HG03469 (cell line): ENCODE results near the gene TTC22.

Experiments
- ATAC-seq: cut with Tn5 transposase; IDR thresholded peaks from one replicate; pipeline ENCODE4 v1.9.1; 2021; ENCODE audit warnings: mild to moderate bottlenecking, moderate library complexity, moderate number of reproducible peaks; ENCODE audit not compliant: unreplicated experiment

Gene TTC22

GRCh38 chr1:54834007-54834541 is 33.0 kb upstream of the TTC22 start:
- no peak for ATAC-seq

GRCh38 chr1:54833121-54833520 is 32.0 kb upstream of the TTC22 start:
- ATAC-seq: no peak

- no peak for ATAC-seq
Observed at GRCh38 chr1:54826226-54826816, 25.2 kb upstream of the TTC22 start.

GRCh38 chr1:54825696-54826095 is 24.6 kb upstream of the TTC22 start:
- ATAC-seq: no peak

DNA sequence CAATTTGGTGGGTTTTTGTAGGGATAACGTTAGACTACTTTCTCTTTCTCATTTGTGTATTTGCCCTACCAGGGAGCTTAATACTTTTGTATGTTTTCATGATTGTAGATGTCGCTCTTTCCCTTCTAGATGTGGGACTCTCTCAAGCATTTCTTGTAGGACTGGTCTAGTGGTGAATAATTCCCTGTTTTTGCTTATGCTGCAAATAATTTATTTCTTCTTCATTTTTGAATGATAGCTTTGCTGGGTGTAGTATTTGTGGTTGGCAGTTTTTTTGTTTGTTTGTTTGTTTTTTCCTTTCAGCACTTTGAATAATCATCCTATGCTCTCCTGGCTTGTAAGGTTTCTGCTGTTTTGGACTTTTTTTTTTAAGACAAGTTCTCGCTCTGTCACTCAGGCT is 22.5 kb upstream of the TTC22 start:
- ATAC-seq: no peak

DNA sequence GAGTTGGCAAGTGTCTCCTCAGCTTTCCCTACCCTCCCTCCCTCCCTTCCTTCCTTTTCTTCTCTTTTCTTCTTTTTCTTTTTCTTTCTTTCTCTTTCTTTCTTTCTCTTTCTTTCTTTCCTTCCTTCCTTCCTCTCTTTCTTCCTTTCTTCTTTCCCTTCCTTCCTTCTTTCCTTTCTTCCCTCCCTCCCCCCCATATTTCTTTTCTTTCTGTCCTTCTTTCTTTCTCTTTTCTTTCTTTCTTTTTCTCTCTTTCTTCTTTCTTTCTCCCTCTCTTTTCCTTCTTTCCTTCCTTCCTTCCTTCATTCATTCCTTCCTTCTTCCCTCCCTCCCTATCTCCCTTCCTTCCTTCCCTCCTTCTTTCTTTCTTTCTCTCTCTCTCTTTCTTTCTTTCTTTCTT is 18.6 kb upstream of the TTC22 start:
- no peak for ATAC-seq

GRCh38 chr1:54819195-54819536 is 18.0 kb upstream of the TTC22 start:
- no peak for ATAC-seq

- no peak for ATAC-seq
Observed at GRCh38 chr1:54818461-54819194, 17.5 kb upstream of the TTC22 start.

DNA sequence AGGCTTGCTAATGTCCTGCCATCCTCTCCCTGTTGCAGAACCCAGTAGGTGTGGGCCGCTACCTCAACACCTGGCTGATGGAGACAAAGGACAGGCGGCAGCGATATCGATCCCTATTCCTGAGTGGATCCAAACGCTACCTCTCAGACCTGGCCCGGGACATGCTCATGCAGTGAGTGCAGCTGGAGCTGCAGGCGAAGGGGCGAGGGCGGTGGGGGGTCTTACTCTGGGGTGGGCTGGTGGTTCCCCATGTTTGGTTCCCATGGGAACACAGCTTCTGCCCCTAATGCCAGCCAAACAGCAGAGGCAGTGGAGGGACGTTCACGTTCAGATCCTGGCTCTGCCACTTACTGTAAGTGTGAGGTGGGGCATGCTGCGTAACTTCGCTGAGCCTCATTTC is 15.8 kb upstream of the TTC22 start:
- no peak for ATAC-seq

DNA sequence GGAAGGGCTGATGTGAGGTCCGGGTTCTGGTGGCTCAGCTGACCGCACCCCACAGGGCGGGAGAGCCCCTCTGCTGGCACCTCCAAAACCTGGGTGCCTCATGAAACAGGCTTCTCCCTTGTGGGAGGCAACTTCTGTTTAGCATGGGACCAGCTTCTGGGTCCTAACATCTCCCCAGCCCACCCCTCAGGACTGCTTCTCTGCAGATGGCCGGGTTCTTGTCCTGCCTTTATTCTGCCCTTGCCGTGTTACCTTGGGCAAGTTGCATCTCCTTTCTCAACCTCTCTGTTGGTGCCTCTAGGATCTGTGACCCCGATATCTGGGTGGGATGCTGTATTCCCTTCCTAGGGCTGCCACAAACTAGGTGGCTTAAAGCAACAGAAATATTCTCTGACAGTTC is 15.0 kb upstream of the TTC22 start:
- no peak for ATAC-seq

DNA sequence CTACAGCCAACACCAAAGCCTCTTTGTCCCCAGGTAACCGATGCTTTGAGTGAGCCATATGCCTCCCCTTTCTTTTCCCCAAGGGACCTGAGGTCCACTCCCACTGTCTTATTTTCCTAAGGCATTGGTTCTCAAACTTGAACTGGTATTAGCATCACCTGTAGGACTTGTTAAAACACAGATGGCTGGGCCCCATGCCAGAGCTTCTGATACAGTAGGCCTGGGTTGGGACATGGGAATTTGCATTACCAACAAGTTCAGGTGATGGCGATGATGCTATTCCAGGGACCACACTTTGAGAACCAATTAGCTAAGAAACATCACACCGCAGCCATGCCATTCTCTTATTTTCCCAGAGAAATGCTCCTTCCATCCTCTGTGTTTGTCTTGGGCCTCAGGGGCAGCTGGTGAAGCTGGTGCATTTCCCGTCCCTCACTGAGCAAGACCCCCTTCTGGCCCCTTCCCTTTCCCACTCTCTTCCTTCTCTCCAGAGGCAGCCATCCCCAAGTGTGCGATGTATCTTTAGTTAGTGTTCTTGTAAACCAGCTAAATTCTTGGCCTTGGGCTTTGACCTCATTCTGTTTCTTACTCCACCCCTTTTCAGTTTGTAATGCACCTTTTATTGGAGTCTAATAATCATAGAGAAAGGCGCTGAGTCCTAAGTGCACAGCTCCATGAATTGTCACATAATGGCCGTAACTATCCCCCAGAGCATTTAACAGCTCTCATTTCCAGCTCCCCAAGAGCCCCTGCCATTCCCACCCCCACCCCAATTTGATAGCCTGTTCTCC is 14.2 kb upstream of the TTC22 start:
- ATAC-seq: no peak

DNA sequence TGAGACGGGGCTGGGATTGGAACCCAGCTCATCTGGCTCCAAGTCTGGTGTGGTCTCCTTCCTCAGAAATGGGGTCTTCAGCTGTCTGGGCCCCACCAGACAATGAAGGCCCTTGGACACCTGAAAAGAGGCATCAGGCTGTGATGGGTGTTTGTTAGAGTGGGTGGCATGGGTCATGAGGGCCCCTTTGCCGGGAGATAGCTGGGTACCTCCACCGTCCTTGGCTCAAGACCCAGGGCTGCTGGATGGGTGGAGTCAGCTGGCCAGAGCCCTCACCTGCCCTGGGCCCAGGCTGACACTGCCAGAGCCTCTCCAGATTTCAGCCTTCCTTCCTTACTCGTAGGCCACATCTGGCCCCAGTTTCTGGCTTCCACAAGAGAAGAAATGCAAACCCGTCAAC is 13.4 kb upstream of the TTC22 start:
- ATAC-seq: no peak

- ATAC-seq: no peak
Observed at GRCh38 chr1:54814126-54814498, 13.0 kb upstream of the TTC22 start.

GRCh38 chr1:54813485-54814125 is 12.5 kb upstream of the TTC22 start:
- no peak for ATAC-seq

DNA sequence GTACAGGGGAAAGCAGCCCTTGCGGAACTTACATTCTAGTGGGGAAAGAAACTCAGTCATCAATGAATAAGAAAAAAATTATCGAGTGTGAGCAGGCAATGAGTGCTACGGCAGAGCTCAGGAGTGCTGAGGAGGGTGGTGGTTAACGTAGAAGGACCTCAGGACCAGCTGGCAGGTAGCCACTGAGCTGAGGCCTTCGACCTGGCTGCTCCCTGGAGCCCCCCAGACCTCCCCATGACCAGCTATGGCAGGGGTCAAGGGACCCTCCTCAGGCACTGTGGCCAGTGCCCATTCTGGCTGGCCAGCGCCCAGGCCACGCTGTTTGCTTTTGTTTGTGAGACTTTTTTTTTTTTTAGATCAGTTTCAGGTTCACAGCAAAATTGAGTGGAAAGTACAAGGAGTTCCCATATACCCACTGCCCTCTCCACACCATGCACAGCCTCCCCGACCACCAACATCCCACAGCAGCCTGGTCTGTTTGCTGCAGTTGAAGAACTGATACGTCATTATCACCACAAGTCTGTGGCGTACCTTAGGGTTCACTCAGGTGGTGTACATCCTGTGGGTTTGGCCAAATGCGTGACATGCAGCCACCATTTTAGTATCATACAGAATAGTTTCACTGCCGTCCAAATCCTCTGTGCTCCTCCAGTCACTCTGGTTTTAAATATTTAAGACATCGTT is 11.8 kb upstream of the TTC22 start:
- no peak for ATAC-seq

- ATAC-seq: no peak
Observed at GRCh38 chr1:54811739-54812655, 10.9 kb upstream of the TTC22 start.

GRCh38 chr1:54811066-54811465 is 9.9 kb upstream of the TTC22 start:
- no peak for ATAC-seq

DNA sequence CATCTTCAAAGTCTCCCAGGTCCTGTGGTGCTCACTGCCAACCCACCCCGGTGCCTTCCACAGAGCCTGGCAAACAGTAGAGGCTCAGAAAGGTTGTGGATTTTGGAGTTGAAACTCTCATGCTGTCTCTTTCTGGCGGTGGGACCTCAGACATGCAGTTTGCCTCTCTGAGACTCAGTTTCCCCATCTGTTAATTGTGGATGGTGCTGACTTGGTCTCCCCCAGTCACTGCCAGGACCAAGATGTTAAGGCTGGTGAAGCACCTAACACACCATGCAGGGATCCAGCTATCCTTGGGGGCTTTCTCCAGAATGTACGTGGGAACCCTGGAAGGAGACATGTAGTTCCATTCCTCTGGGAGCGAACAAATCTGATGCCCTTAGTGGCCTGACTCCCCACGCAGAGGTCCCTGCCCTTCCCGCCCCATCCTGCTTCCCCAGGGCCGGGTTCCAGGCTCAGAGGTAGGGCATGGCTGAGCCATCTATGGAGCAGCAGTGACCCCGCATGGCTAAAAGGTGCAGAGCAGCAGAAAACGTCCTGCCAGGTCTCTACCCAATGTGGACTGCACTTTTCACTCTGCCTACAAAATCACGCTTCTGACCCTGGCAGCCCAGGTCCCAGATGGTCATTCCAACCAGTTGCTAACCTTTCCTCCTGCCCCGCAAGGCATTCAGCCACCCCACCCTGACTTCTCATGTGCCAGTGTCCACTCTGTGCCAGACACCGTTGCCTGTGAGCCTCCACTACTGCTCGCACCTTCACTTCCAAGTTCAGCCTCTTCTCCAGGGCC is 9.2 kb upstream of the TTC22 start:
- peak; percentile 49 for ATAC-seq

- ATAC-seq: no peak
Observed at GRCh38 chr1:54809496-54810074, 8.5 kb upstream of the TTC22 start.
